NCI-H1092 treated with DMSO at 0.1 percent for 48 hours (cell line): ENCODE measurements around the gene PYGB.
A peak's percentile ranks its signal among the peaks of the same experiment; 100 is the strongest.

Source experiments
- DNase-seq: peaks from one replicate; lab custom pipeline; 2025; lab: John Stamatoyannopoulos, UW

The PYGB gene

DNA sequence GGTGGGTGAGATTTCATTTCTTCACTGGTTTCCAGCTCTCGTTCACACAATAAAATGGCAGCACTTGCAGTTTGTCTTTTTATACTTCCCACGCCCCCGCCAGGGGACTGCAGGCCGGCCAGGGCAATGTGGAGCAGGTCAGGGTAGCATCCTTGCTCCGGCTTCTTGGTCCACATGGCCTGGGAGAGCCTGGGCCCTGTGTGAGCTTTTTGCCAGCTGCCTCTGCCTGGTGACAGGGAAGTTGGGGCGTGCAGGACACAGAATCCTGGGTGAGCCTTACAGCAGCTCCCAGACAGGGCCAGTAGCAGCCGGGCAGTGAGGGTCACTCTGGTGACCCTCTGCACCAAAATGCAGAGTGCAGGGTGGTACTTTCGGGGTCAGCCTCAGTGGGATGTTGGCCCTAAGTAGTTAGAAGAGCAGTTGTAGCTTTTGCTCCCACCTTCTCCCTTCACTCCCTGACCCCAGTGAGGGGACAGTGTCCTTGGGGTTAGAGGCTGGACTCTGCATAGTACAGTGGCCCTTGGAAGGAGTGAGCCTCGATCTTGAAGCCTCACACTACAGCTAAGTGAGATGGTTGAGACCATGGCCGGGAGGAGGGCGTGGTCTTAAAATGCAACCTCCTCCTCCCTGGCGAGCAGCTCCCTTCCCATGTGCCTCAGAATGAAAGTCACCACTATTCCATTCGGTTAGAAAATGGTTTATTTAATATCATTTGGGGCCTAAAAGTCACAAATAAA lies 23.8 kb downstream of the PYGB start:
- DNase-seq, result no peak

- DNase-seq, result no peak
These were observed 24.5 kb downstream of the PYGB start for GRCh38 chr20:25272223-25273000.

DNA sequence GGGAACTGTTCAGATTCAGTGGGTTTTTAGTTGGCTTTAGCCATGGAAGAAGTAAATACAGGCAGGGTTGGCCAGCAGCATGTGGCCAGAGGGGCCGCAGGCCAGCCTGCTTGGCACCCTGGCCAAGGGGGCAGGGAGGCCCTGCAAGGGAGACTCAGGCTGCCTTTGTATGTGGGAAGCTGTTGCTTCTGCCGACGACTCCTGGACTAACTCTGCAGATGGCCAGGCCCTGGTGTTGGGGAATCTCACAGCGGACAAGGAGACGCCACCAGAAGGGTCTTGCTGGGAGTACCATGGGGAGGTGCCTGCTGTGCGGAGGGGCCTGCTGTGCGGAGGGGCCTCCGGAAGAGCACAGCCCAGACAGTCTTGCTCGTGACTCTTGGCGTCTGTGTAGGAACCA lies 25.2 kb downstream of the PYGB start:
- DNase-seq, result no peak

DNA sequence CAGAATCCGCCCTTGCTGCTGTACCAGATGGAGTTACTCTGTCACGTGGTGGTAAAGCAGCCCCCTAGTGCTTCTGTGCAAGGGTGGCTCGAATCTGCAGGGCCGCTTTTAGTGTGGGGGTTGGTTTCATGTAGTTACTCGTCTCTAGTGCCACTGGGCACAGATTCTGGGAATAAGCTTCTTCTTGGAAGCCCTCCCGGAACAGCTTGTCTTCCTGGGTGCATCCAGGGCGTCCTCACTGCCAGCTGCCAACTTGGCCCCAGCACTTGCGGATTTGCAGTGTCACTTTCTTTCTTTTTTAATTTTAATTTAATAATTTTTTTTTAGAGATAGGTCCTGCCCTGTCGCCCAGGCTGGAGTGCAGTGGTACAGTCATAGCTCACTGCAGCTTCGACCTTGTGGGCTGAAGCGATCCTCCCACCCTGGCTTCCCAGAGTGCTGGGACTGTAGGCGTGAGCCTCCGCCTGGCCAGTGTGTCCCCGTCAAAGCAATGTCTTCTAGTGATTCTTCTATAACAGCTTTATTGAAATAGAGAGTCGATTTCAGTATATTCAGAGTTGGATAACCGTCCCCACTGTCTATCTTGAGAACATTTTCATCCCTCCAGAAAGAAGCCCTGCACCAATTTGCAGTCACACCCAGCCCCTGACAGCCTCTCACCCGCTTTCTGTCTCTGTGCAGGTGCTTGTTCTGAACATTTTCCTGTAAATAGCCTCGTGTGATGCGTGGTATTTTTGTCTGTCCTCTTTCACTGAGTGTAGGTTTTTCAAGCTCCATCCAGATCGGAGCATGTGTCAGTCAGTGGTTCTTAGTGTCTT lies 25.9 kb downstream of the PYGB start:
- no peak for DNase-seq

DNA sequence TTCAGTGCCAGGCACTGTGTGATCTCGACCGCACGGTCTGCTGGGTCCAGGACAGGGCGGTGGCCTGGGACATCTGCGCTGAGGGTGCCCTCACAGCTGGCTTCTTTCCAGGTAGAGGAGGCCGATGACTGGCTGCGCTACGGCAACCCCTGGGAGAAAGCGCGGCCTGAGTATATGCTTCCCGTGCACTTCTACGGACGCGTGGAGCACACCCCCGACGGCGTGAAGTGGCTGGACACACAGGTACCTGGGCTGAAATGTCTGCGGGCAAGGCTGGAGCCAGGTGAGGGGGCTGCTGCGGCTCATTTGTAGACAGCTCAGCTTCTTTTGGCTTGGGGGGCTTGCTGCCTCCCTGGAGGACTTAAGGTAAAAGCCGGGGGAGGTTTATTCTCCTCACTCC lies 26.6 kb downstream of the PYGB start:
- no peak for DNase-seq

- DNase-seq, result no peak
These were observed 27.3 kb downstream of the PYGB start for GRCh38 chr20:25274891-25275812.

GRCh38 chr20:25275813-25276532 lies 28.1 kb downstream of the PYGB start:
- DNase-seq, result no peak

GRCh38 chr20:25276533-25277050 lies 28.7 kb downstream of the PYGB start:
- DNase-seq, result no peak

DNA sequence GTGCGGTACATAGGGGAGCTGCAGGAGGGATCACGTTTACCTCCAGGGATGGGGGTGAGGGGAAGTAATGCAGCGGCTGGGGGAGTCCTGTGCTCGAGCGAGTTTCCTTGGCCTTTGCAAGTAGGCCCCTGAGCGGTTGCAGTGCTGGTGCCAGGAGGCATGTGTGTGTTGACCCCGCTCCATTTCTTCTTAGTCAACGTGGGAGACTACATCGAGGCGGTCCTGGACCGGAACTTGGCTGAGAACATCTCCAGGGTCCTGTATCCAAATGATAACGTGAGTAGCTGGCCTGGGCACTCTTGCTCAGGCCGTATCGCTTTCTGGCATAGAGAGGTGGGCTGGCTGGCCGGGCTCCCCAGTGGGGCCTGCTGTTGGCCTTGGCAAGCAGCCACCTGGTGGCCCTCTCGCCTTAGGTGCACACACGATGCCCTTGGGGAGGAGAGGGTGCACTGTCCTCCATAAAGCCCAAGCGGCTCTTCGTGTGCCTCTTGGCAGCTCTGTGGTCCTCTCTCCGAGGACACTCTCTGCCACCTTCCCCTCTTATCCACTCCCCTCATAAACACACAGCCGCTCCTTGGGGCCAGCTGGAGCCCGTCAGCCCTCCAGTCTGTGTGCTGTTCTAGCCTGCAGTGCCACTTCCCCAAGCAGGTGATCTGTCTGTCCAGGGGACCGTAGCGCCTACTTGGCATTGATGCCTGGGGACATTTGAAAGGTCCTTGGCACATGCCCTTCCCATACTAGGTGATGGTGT lies 29.3 kb downstream of the PYGB start:
- DNase-seq, result peak; percentile 42

DNA sequence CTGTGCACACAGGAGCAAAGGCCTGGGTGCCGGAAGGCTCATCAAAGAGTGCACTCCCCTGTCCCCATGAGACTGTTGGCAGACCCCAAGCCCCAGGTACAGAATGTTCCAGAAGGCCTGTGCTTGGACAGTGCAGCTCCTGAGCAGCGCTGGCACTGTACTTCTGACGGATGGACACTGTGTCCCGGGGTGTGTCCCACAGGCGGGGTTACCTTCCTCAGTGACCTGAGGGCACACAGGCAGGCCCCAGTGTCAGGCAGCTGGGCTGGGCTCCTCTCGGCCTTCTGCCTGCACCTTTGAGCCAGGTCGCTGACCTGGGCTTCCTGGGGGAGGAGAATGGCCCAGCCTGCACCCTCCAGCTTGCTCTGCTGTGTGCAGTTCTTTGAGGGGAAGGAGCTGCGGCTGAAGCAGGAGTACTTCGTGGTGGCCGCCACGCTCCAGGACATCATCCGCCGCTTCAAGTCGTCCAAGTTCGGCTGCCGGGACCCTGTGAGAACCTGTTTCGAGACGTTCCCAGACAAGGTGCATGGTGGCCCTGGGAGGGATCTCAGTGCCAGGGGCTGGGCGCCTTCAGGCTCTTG lies 30.1 kb downstream of the PYGB start:
- no peak for DNase-seq

GRCh38 chr20:25278636-25279361 lies 30.9 kb downstream of the PYGB start:
- DNase-seq, result no peak

DNA sequence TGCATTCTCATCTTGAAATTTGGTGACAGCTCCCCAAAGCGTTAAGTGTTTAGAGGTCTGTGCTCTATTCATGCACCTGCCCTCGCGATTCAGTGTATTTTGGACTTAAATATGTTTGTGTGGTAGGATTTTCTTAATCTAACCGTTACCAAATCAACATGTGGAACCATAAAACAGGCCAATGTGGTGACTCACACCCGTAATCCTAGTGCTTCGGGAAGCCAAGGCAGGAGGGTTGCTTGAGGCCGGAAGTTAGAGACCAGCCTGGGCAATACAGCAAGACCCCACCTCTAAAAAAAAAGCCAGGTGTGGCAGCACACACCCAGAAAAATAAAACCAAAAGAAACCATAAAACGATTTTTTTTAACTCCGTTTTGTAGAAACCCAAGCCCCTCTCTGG lies 31.5 kb downstream of the PYGB start:
- DNase-seq, result no peak

- DNase-seq, result peak; percentile 97
These were observed 32.2 kb downstream of the PYGB start for GRCh38 chr20:25280051-25280573.

DNA sequence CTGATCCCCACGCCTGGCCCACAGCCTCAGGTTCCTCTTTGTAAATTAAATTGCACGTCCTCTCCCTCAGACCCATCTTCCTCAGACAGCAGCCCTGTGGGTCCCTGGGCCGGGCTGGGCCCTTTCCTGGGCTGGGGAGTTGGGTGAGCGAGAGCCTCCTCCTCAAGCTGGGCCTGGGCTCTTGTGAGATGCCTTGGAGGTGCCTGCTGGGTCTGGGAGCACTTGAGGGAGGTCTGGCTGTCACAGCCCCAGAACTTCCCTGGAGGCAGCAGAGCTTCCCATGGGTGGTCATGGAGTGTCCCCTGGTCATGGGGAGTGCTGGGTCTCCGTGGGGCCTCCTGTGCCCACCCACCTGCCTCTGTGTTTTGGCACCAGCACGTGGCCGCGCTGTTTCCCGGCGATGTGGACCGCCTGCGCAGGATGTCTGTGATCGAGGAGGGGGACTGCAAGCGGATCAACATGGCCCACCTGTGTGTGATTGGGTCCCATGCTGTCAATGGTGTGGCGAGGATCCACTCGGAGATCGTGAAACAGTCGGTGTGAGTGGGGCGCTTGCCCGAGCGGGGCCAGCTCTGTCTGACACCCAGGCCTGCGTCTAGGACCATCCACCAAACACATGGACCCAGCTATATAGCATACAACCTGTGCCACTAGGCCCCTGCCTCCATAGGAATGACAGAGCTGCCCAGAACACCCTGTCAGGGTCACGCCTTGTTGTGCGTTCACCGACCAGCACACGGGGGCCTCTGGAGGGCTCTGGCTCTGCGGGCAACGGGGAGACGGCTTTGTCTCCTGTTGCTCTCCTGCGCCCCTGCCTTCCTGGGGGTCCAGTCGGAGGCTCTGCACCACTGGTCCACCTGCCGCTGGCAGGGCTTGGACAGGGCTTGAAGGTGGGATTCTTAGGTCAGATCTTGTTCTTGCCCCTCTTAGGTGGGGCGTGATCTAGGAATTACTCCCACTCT lies 33.0 kb downstream of the PYGB start:
- DNase-seq, result no peak

- peak; percentile 68 for DNase-seq
These were observed 33.7 kb downstream of the PYGB start for GRCh38 chr20:25281541-25281991.

DNA sequence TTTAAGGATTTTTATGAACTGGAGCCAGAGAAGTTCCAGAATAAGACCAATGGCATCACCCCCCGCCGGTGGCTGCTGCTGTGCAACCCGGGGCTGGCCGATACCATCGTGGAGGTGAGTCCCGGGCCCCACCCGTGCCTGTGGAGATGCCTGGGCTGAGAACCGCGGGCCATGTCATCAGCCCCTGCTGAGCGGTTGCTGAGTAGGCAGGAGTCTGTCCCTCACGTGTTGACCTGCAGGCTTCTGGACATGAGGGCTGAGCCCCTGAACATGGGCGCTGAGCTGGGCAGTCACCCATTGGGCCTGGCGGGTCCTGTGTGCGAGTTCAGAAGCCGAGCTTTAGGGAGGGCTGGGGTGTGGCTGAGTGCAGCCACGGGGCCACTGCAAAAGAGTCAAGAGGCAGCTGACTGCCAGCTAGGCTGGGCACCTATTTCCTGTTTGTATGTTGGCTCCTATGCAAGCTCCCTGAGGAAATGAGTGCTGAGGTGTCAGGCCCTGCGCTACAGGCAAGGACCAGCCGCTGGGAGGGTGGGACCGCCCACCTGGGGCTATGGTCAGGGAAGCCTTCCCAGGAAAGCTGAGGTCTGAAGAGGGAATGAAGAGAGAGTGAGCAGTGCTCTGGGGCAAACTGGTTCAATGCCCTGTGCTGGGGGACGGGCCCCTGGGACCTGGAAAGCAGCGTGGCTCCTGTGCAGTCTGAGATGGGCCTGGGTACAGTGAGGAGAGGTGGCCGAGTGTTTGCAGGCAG lies 34.3 kb downstream of the PYGB start:
- no peak for DNase-seq

- no peak for DNase-seq
These were observed 34.9 kb downstream of the PYGB start for GRCh38 chr20:25282796-25283195.
